Thyroid gland (tissue), 4 donors: ENCODE results near the gene KIF13A.

Experiments used
- CTCF ChIP-seq, 6 experiments: fragments of 200-600 bp in 3 of 6; fragments of 450-650 bp in 3 of 6; sonication (generic) in 3 of 6; IDR thresholded peaks; one replicate each; pipeline ENCODE4 v1.5.1; 2016 to 2019; ENCODE audit warnings: antibody characterized with exemption in 6 of 6, mild to moderate bottlenecking in 2 of 6, inconsistent platforms in 1 of 6, moderate library complexity in 1 of 6
- POLR2A ChIP-seq, 2 donors: fragments of 450-650 bp; IDR thresholded peaks; one replicate each; pipeline ENCODE4 v1.6.1; 2017; ENCODE audit warnings: antibody characterized with exemption in 2 of 2, mild to moderate bottlenecking in 2 of 2, moderate library complexity in 1 of 2

GRCh38 chr6:17914651-17915050 lies 72.8 kb downstream of the KIF13A start:
- TF ChIP-seq CTCF (IDR thresholded peaks at IDR 0.05) (no peak), POLR2A (IDR thresholded peaks at IDR 0.05) (no peak)
